HG02623 (cell line): ENCODE measurements around the gene TAC4.
"Not testable (repeated sequence)": the region's sequence is repeated elsewhere in the genome, so short reads cannot be mapped to it uniquely, and the experiment has no call there.

Experiments
- ATAC-seq: cut with Tn5 transposase; IDR thresholded peaks from one replicate; pipeline ENCODE4 v1.9.1; 2021; ENCODE audit warnings: moderate library complexity; ENCODE audit not compliant: unreplicated experiment

TAC4 gene

GRCh38 chr17:49843774-49844350 is 4.0 kb downstream of the TAC4 start:
- ATAC-seq = no peak

- no peak for ATAC-seq
Observed at GRCh38 chr17:49842846-49843245, 5.0 kb downstream of the TAC4 start.

GRCh38 chr17:49842371-49842770 is 5.5 kb downstream of the TAC4 start:
- ATAC-seq = no peak

- no peak for ATAC-seq
Observed at GRCh38 chr17:49841548-49841947, 6.3 kb downstream of the TAC4 start.

- no peak for ATAC-seq
Observed at GRCh38 chr17:49839455-49839854, 8.4 kb downstream of the TAC4 start.

GRCh38 chr17:49836111-49837030 is 11.5 kb downstream of the TAC4 start:
- ATAC-seq = no peak

GRCh38 chr17:49835472-49835871 is 12.4 kb downstream of the TAC4 start:
- no peak for ATAC-seq

GRCh38 chr17:49834118-49834743 is 13.6 kb downstream of the TAC4 start:
- ATAC-seq = no peak

- no peak for ATAC-seq
Observed at GRCh38 chr17:49832840-49833599, 14.8 kb downstream of the TAC4 start.

- ATAC-seq = no peak
Observed at GRCh38 chr17:49830605-49831004, 17.3 kb downstream of the TAC4 start.

- ATAC-seq = no peak
Observed at GRCh38 chr17:49829026-49829425, 18.8 kb downstream of the TAC4 start.

GRCh38 chr17:49828325-49828724 is 19.5 kb downstream of the TAC4 start:
- ATAC-seq = not testable (repeated sequence)

- ATAC-seq = no peak
Observed at GRCh38 chr17:49825645-49826044, 22.2 kb downstream of the TAC4 start.

- ATAC-seq = no peak
Observed at GRCh38 chr17:49823614-49824013, 24.3 kb downstream of the TAC4 start.

- ATAC-seq = no peak
Observed at GRCh38 chr17:49822829-49823228, 25.0 kb downstream of the TAC4 start.

- no peak for ATAC-seq
Observed at GRCh38 chr17:49821916-49822315, 26.0 kb downstream of the TAC4 start.

- no peak for ATAC-seq
Observed at GRCh38 chr17:49821466-49821865, 26.4 kb downstream of the TAC4 start.

GRCh38 chr17:49820773-49821172 is 27.1 kb downstream of the TAC4 start:
- ATAC-seq = no peak

- no peak for ATAC-seq
Observed at GRCh38 chr17:49819651-49820050, 28.2 kb downstream of the TAC4 start.

- no peak for ATAC-seq
Observed at GRCh38 chr17:49819138-49819537, 28.7 kb downstream of the TAC4 start.

- ATAC-seq = no peak
Observed at GRCh38 chr17:49817993-49818392, 29.9 kb downstream of the TAC4 start.
